H1 (cell line): Measurements from ENCODE around the gene MACC1. TPM values are rescaled to one million over a fixed set of nuclear protein-coding genes. Genes with fewer than 3 reads are reported as not detected.

ENCODE experiments used
- CHD1 ChIP-seq: IDR thresholded peaks from 2 replicates; pipeline ENCODE4 v1.6.1; 2012; ENCODE audit warnings: low read depth, low read length, improper control_type of control experiment
- RXRA ChIP-seq: IDR thresholded peaks from 2 replicates; pipeline ENCODE4 v1.6.1; 2011; ENCODE audit warnings: low read depth, mild to moderate bottlenecking, low read length, moderate library complexity; ENCODE audit not compliant: insufficient read depth
- TAF1 ChIP-seq: IDR thresholded peaks from 2 replicates; pipeline ENCODE4 v1.6.1; 2011; ENCODE audit warnings: mild to moderate bottlenecking, low read depth, low read length
- polyA plus RNA-seq, 7 experiments: library from polyadenylated mRNA; depleted of rRNA in 3 of 7; stranded (reverse) in 5 of 7; unstranded in 2 of 7; fragments of >200 nt in 5 of 7; fragments of 200-250 nt in 2 of 7; gene quantifications; 1 replicate in 5 of 7; 2 replicates in 1 of 7; 4 replicates in 1 of 7; pipeline versions ENCODE4 v1.2.1 to v1.2.3, GENCODE V29; 2011 to 2013; ENCODE audit warnings: missing spikeins in 2 of 7, mixed read lengths in 2 of 7
- total RNA-seq: library from RNA; stranded (reverse); fragmentation: NEBNext Ultra II Directional; extraction: Animal tissue kit (Norgen Biotek cat#: 25700); gene quantifications from 2 replicates; pipeline ENCODE4 v1.2.1, GENCODE V29; 2021

MACC1 gene
- total and polyA plus RNA-seq, 2 of the 8 experiments (the other 6 are each of a cell fraction or from before 2014, with no cell fraction given), result 2.0 to 17.2 TPM

GRCh38 chr7:20229081-20229480 is 11.9 kb upstream of the MACC1 start (continued):
- no peak for TF ChIP-seq TAF1
- no peak for TF ChIP-seq CHD1
- no peak for TF ChIP-seq RXRA
